ENCODE data around the gene TIMP2.

TIMP2 gene

DNA sequence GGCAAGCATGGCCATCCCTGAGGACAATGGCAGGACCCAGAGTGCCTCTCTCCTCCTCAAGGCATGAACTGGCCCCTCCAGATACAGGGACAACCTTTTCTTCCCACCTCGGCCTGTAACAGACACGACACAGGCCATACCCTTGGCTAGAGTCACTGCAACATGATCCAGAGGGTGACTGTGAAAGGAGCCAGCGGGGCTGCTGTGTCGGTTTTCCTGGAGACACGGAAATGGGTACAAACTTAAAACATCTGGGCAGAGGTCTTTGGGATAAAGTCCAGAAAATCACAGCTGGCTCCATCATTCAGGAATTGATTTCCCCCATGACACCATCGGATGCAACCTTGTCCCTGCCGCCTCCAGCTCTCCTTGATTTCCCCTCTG, 27.5 kb downstream of the TIMP2 start:
- TF ChIP-seq, protein P1, sequence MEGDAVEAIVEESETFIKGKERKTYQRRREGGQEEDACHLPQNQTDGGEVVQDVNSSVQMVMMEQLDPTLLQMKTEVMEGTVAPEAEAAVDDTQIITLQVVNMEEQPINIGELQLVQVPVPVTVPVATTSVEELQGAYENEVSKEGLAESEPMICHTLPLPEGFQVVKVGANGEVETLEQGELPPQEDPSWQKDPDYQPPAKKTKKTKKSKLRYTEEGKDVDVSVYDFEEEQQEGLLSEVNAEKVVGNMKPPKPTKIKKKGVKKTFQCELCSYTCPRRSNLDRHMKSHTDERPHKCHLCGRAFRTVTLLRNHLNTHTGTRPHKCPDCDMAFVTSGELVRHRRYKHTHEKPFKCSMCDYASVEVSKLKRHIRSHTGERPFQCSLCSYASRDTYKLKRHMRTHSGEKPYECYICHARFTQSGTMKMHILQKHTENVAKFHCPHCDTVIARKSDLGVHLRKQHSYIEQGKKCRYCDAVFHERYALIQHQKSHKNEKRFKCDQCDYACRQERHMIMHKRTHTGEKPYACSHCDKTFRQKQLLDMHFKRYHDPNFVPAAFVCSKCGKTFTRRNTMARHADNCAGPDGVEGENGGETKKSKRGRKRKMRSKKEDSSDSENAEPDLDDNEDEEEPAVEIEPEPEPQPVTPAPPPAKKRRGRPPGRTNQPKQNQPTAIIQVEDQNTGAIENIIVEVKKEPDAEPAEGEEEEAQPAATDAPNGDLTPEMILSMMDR (conservative IDR thresholded peaks at IDR 0.05; ENCODE audit: low read length), result no peak
- DNase-seq (ENCODE audit: low read depth), result no peak
- H3K4me3 ChIP-seq (ENCODE audit: low read length), result no peak overlapping the region

DNA sequence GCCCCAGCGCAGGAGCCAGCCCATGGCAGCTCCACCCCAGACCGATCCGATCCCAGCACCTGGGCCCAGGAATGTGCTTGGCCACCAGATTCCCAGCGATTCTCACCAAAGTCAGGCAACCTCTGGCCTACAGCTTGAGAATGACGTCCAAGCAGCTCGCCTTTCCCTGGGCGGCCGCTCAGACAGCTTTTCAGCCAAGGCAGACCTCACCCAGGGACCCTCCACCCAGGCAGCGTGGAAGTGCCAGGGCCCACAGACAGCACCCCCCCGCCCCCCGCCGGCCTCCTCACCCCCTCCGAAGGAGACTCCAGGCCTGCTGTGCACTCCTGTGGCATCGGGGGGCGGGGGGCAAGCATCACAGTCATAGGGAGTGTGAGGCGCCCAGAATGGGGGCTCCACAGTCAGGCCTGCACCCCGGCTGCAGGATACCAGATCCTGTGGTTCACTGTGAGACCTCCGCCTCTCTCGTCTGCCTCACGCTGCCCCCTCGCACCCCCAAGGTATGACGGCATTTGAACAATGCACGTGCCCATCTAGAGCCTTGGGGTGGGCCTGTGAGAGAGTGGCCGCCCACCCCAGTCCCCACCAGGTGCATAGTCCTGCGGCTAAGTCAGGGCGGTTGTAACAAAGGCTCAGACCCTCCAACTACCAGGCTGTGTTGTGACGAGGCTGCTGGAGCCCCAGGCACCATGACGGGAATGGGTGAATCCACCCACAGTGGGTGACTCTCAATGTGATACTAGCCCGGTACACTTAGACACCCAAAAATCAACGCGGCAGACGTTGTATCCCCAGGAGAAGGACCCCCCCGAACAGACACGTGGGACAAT, 28.1 kb downstream of the TIMP2 start:
- TF ChIP-seq, protein P1 (conservative IDR thresholded peaks at IDR 0.05; ENCODE audit: low read length), result no peak
- H3K4me3 ChIP-seq (ENCODE audit: low read length), result no peak overlapping the region
- DNase-seq (ENCODE audit: low read depth), result no peak

DNA sequence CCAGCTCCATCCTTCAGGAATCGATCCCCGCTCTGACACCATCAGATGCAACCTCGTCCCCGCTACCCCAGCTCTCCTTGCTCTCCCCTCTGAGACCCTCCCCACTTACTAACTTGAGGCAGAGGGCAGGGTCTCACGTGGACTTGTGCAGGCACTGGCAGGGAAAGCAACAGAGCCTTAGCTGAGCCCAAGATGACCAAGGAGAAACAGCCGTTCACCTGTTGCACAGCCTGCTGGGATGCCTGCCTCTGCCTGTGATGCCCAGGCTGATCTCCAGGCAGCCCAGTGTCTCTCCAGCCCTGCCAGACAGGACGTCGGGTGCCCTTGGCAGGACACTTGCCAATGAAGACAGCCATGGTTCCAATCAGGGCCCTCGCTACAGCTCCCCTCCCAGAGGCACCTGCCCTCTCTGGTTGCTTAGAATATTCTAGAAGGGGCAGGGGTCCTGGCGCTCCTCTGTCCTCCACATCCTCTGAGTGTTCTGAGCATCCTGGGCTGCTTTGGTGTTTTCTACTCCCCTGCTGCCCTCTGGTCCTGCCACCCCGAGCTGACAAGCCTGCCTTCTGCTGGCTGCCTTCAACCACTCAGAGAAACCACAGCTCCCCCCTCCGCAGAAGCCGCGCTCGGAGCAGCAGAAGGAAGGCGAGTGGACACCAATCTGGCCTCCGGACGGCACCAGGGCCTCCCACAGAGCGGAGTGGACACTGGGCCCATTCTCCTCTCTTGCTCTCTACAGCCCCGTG, 28.9 kb downstream of the TIMP2 start:
- H3K4me3 ChIP-seq (ENCODE audit: low read length), result no peak overlapping the region
- TF ChIP-seq, protein P1 (conservative IDR thresholded peaks at IDR 0.05; ENCODE audit: low read length), result peak; percentile 12; the same call in 1 of the 2 replicates
- DNase-seq (ENCODE audit: low read depth), result no peak

DNA sequence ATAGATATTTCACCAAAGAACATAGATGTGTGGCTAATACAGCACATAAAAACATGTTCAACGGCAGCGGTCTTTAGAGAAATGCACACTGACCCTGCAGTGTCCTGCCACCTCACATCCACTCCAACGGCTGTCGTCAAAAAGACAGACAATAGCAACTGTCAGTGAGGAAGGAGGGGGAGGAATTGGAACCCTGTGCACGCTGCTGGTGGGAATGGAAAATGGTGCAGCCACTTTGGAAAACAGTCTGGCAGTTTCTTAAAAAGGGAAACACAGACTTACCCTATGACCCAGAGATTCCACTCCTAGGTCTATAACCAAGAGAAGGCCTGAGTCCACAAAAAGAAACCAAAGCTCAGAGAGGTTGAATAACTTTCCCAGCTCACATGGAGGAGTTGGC, 29.9 kb downstream of the TIMP2 start:
- TF ChIP-seq, protein P1 (conservative IDR thresholded peaks at IDR 0.05; ENCODE audit: low read length), result no peak
- no peak overlapping the region for H3K4me3 ChIP-seq (ENCODE audit: low read length)
- no peak for DNase-seq (ENCODE audit: low read depth)

DNA sequence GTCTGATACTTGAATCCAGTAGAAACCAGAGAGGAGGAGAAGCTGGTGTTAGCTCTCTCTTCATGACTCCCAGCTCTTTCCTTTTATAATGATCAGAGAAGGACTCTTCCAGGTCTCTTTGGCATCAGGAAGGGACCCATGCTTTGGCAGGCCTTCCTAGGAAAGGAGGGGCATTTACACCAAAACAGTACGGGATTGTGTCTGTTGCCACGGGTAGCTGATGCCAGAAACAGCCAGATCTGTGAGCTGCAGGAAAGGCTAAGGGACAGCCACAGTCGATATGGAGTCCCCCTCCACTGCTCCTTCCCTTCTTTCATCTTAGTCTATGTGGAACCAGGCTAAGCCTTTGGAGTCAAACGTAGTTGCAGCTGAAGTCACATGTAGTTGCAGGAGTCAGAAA, 31.5 kb downstream of the TIMP2 start:
- DNase-seq (ENCODE audit: low read depth), result no peak
- no peak overlapping the region for H3K4me3 ChIP-seq (ENCODE audit: low read length)
- TF ChIP-seq, protein P1 (conservative IDR thresholded peaks at IDR 0.05; ENCODE audit: low read length), result no peak

DNA sequence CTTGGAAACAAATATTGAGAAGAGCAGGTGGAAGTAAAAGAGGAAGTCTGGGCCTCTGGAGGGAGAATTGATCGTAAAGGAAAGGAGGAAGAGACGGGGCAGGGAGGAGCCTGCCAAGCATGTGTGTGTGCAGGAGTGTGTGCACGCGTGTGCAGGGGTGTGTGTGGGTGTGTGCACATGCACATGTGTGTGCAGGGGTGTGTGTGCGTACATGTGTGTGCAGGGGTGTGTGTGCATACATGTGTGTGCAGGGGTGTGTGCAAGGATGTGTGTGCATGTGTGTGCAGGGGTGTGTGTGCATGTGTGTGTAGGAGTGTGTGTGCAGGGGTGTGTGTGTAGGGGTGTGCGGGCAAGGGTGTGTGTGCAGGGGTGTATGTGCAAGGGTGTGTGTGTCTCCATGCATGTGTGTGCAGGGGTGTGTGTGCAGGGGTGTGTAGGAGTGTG, 32.2 kb downstream of the TIMP2 start:
- no peak for DNase-seq (ENCODE audit: low read depth)
- TF ChIP-seq, protein P1 (conservative IDR thresholded peaks at IDR 0.05; ENCODE audit: low read length), result no peak
- H3K4me3 ChIP-seq (ENCODE audit: low read length), result no peak overlapping the region
